HUES64 (cell line): ENCODE measurements around the gene KIF3A.
A peak's percentile ranks its signal among the peaks of the same experiment; 100 is the strongest.

Experiments
- H3K27ac ChIP-seq: 2 replicates; pipeline ENCODE4 v1.7.0; 2013; ENCODE audit warnings: low read depth, low read length, inconsistent platforms
- H3K27me3 ChIP-seq: 2 replicates; pipeline ENCODE4 v1.6.1; 2013; ENCODE audit warnings: mild to moderate bottlenecking, low read length; ENCODE audit not compliant: insufficient read depth
- H3K36me3 ChIP-seq: 2 replicates; pipeline ENCODE4 v1.6.1; 2013; ENCODE audit warnings: mild to moderate bottlenecking, low read length; ENCODE audit not compliant: insufficient read depth
- H3K4me1 ChIP-seq: 2 replicates; pipeline ENCODE4 v1.6.1; 2013; ENCODE audit warnings: mild to moderate bottlenecking, low read length, moderate library complexity; ENCODE audit not compliant: insufficient read depth
- H3K4me3 ChIP-seq: 2 replicates; pipeline ENCODE4 v1.5.1; 2013; ENCODE audit warnings: mild to moderate bottlenecking, low read length, moderate library complexity
- H3K9ac ChIP-seq: 2 replicates; pipeline ENCODE4 v1.6.1; 2013; ENCODE audit warnings: mild to moderate bottlenecking, low read depth, low read length
- H3K9me3 ChIP-seq: 2 replicates; pipeline ENCODE4 v1.6.1; 2013; ENCODE audit warnings: low read depth, low read length; ENCODE audit not compliant: insufficient read depth
- WGBS: fragments of 150-250, 120-280 bp; methylation state at CpG from one replicate; pipeline ENCODE4 v1.1.7; 2013; ENCODE audit warnings: missing lambda C conversion rate; 5-methylcytosine and 5-hydroxymethylcytosine counted together

The KIF3A gene

DNA sequence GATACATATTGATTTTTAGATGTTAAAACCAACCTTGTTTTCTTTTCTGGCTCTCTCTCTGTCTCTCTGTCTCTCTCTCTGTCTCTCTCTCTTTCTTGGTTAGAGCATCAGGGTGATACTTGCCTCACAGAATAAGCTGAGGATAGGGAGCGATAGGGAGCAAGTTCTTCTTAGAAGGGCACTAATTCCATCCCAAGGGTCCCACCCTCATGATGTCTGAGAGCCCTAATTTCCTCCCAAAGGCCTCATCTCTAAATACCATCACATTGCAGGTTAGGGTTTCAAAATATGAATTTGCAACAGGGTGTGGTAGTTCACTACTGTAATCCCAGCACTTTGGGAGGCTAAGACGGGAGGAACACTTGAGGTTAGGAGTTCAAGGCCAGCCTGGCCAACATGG lies 4.8 kb upstream of the KIF3A start:
- no peak overlapping the region for H3K4me3 ChIP-seq
- H3K9me3 ChIP-seq, result no peaks in the 10 kb centered on the region
- H3K27me3 ChIP-seq, result peaks cover 40% of the 10 kb centered on the region
- H3K4me1 ChIP-seq, result no peaks in the 10 kb centered on the region
- no peaks in the 10 kb centered on the region for H3K36me3 ChIP-seq
- WGBS, result 95% methylated on average over 2 of the region's 2 CpGs
- no peak overlapping the region for H3K27ac ChIP-seq
- H3K9ac ChIP-seq, result no peak overlapping the region

- no peak overlapping the region for H3K4me3 ChIP-seq
- peaks cover 4% of the 10 kb centered on the region; the same call in 1 of the 2 replicates for H3K4me1 ChIP-seq
- 93% methylated on average over 1 of the region's 1 CpG for WGBS
- no peak overlapping the region for H3K27ac ChIP-seq
- no peak overlapping the region for H3K9ac ChIP-seq
- H3K9me3 ChIP-seq, result no peaks in the 10 kb centered on the region
- no peaks in the 10 kb centered on the region for H3K36me3 ChIP-seq
- peaks cover 14% of the 10 kb centered on the region for H3K27me3 ChIP-seq
These were observed 1.9 kb upstream of the KIF3A start for GRCh38 chr5:132739232-132739631.

- Histone ChIP-seq H3K36me3 (0 out of 2 replicates have a peak, but pooled peaks cover 2% of the 10 kb centered on the region), H3K9ac (no peak overlapping the region), H3K4me3 (peak overlapping the region; percentile 76), H3K27me3 (peaks cover 11% of the 10 kb centered on the region; the same call in 1 of the 2 replicates), H3K9me3 (no peaks in the 10 kb centered on the region), H3K4me1 (peaks cover 4% of the 10 kb centered on the region; the same call in 1 of the 2 replicates), H3K27ac (no peak overlapping the region)
- 84% methylated on average over 8 of the region's 9 CpGs for WGBS
These were observed 786 bp upstream of the KIF3A start for GRCh38 chr5:132737982-132738681.

DNA sequence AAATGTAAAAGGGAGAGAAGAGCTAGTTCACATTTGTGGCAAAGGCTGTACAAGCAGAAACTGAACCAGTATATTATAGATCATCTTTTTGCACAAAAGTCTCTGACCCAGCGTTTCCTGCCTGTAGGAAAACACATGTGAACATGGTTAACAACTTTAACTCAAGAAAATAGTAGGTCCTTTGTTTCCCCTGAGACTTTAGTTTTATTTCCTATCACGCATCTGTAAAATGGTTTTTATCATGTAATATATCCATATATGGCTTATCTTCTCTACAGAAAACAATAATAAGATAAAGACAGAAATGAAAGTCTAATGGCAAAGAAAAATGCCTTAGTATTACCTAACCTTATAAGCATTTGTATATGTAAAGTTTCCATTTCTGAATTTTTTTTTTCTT lies 2.7 kb downstream of the KIF3A start:
- Histone ChIP-seq H3K4me1 (peaks cover 4% of the 10 kb centered on the region; the same call in 1 of the 2 replicates), H3K27me3 (peaks cover 6% of the 10 kb centered on the region; the same call in 1 of the 2 replicates), H3K27ac (no peak overlapping the region), H3K4me3 (no peak overlapping the region), H3K9ac (no peak overlapping the region), H3K9me3 (no peaks in the 10 kb centered on the region), H3K36me3 (0 out of 2 replicates have a peak, but pooled peaks cover 2% of the 10 kb centered on the region)
- WGBS, result 100% methylated on average over 1 of the region's 2 CpGs

GRCh38 chr5:132733499-132734148 lies 3.7 kb downstream of the KIF3A start:
- H3K36me3 ChIP-seq, result 0 out of 2 replicates have a peak, but pooled peaks cover 2% of the 10 kb centered on the region
- peaks cover 6% of the 10 kb centered on the region; the same call in 1 of the 2 replicates for H3K27me3 ChIP-seq
- peaks cover 4% of the 10 kb centered on the region; the same call in 1 of the 2 replicates for H3K4me1 ChIP-seq
- H3K4me3 ChIP-seq, result no peak overlapping the region
- no peak overlapping the region for H3K9ac ChIP-seq
- H3K27ac ChIP-seq, result no peak overlapping the region
- no peaks in the 10 kb centered on the region for H3K9me3 ChIP-seq
- 80% methylated on average over 2 of the region's 2 CpGs for WGBS

- Histone ChIP-seq H3K36me3 (peaks cover 12% of the 10 kb centered on the region), H3K27ac (no peak overlapping the region), H3K4me1 (no peaks in the 10 kb centered on the region), H3K9me3 (no peaks in the 10 kb centered on the region), H3K4me3 (no peak overlapping the region), H3K27me3 (no peaks in the 10 kb centered on the region), H3K9ac (no peak overlapping the region)
- WGBS, result 94% methylated on average over 8 of the region's 10 CpGs
These were observed 7.5 kb downstream of the KIF3A start for GRCh38 chr5:132729896-132730295.

DNA sequence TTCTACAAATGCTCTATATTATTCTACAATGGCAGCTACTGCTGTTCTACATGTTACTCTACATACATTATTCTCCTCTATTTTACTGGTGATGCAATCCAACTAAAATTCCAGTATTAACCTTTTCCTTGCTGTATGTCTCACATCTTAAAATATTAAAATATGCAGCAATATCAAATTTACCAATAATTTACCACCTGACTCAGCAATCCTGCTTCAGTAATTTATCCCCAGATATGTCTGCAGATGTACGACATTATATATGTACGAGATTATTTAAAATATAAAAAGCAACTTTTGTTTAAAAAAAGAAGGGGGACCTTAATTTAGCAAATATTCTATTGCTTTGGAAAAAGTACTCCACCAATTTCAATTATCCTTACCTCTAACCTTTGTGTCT lies 11.6 kb downstream of the KIF3A start:
- Histone ChIP-seq H3K4me3 (no peak overlapping the region), H3K9me3 (no peaks in the 10 kb centered on the region), H3K27me3 (no peaks in the 10 kb centered on the region), H3K36me3 (peaks cover 10% of the 10 kb centered on the region), H3K4me1 (no peaks in the 10 kb centered on the region), H3K27ac (no peak overlapping the region), H3K9ac (no peak overlapping the region)
- no CpG with 5 or more reads among the region's 2 CpGs for WGBS

GRCh38 chr5:132718544-132719312 lies 18.6 kb downstream of the KIF3A start:
- Histone ChIP-seq H3K27me3 (no peaks in the 10 kb centered on the region), H3K9ac (no peak overlapping the region), H3K4me3 (no peak overlapping the region), H3K4me1 (no peaks in the 10 kb centered on the region), H3K27ac (no peak overlapping the region), H3K9me3 (no peaks in the 10 kb centered on the region), H3K36me3 (no peaks in the 10 kb centered on the region; the same call in 1 of the 2 replicates)
- 91% methylated on average over 4 of the region's 5 CpGs for WGBS

DNA sequence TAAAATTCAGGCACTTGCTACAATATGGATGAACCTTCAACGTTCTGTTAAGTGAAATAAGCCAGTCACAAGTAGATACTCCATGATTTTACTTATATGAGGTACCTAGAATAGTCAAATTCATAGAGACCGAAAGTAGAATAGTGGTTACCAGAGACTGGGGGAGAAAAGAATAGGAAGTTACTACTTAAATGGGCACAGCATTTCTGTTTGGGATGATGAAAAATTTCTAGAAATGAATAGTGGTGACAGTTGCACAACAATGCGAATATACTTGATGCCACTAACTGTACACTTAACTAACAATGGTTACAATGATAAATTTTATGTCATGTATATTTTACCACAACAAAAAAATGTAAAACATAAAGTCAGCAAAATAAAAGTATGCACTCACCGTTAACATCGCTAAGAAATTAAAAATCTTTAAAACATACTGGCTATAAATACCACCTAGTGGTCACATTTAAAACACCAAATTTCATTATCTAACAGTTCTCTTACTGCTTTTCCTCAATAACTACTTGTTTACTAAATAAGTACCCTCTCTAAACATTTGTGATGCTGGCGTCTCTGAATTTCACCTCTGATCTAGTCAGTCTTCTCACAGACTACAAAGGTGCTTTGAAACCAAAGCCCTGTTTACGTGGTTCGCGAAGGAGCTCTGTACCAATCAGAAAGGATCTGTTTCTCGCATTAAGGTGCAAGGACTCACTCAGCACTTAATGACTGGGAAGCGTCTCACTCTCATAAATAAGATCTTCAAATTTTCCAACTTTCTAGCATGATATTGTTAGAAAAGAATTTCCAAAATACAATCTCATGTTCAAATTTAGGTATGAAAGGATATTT lies 22.7 kb downstream of the KIF3A start:
- WGBS, result 85% methylated on average over 10 of the region's 11 CpGs
- Histone ChIP-seq H3K4me3 (no peak overlapping the region), H3K27me3 (no peaks in the 10 kb centered on the region)

DNA sequence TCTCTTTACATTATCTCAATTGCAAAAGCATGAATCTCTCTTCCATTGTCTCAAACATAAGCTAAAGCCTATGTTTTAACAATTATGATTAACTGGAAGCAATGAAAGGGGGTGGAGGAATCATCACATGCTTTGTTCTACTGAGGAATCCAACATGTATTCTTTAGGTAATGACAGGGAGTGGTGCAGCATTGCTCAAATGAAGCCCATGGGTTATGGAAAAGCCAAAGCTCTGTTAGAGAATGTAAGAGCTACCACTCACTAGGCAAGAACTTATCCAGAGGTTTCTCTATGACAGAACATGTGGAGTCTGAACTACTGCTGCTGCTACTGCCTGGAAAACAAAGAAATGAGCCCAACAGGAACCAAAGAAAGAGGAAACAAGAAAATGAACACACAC lies 28.7 kb downstream of the KIF3A start:
- Histone ChIP-seq H3K36me3 (no peaks in the 10 kb centered on the region), H3K9ac (no peak overlapping the region), H3K4me1 (no peaks in the 10 kb centered on the region), H3K27me3 (no peaks in the 10 kb centered on the region), H3K9me3 (no peaks in the 10 kb centered on the region), H3K4me3 (no peak overlapping the region), H3K27ac (no peak overlapping the region)

More for the DNA sequence above, 22.7 kb downstream of the KIF3A start:
- H3K9ac ChIP-seq, result no peak overlapping the region
- no peaks in the 10 kb centered on the region for H3K9me3 ChIP-seq
- H3K36me3 ChIP-seq, result no peaks in the 10 kb centered on the region
- H3K4me1 ChIP-seq, result no peaks in the 10 kb centered on the region
- H3K27ac ChIP-seq, result no peak overlapping the region
